Measurements from ENCODE around the gene LRP5. TPM values are rescaled to one million over a fixed set of nuclear protein-coding genes. Genes with fewer than 3 reads are reported as not detected.
"Not testable (repeated sequence)": the region's sequence is repeated elsewhere in the genome, so short reads cannot be mapped to it uniquely, and the experiment has no call there.

Gene LRP5
- total and polyA plus RNA-seq, 3 donors from 2014 or later, result 15.7 to 21.3 (median 20.6) TPM

GRCh38 chr11:68343761-68344256, 31.4 kb downstream of the LRP5 start:
- no peak for DNase-seq
- Histone ChIP-seq H3K4me3 (no peak overlapping the region), H3K36me3 (ENCODE audit: low read depth, missing control alignments) (no peaks in the 10 kb centered on the region), H3K9me3 (no peaks in the 10 kb centered on the region), H3K27ac (no peak overlapping the region), H3K27me3 (no peaks in the 10 kb centered on the region), H3K4me1 (no peaks in the 10 kb centered on the region)
- intact Hi-C loops (cut with DNase I; ENCODE audit: low total_unique reads), result no loop called here
- WGBS, 2 donors, result 91 to 98% methylated on average over 5 to 13 of the region's 14 CpGs
- TF ChIP-seq POLR2A (IDR thresholded peaks at IDR 0.05) (no peak), CTCF (IDR thresholded peaks at IDR 0.05) (no peak)

DNA sequence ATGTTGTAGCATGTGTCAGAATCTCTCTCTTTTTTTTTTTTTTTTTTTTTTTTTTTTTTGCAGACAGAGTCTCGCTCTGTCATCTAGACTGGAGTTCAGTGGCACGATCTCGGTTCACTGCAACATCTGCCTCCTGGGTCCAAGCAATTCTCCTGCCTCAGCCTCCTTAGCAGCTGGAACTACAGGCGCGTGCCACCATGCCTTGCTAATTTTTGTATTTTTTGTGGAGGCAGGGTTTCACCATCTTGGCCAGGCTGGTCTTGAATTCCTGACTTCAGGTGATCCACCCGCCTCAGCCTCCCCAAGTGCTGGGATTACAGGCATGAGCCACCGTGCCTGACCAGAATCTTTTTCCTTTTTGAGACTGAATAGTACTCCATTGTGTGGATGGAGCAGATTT, 32.4 kb downstream of the LRP5 start:
- H3K27me3 ChIP-seq; H3K4me3 ChIP-seq; H3K27ac ChIP-seq; H3K36me3 ChIP-seq (ENCODE audit: low read depth, missing control alignments); H3K9me3 ChIP-seq; intact Hi-C loops (cut with DNase I; ENCODE audit: low total_unique reads); H3K4me1 ChIP-seq; DNase-seq: not testable (repeated sequence)
- 98 to 99% methylated on average over 7 of the region's 7 CpGs for WGBS, 2 donors

GRCh38 chr11:68345776-68346461, 33.5 kb downstream of the LRP5 start:
- no peak overlapping the region for H3K27ac ChIP-seq
- WGBS, 2 donors, result 78 to 79% methylated on average over 10 to 11 of the region's 11 CpGs
- intact Hi-C loops (cut with DNase I; ENCODE audit: low total_unique reads), result no loop called here
- no peaks in the 10 kb centered on the region for H3K27me3 ChIP-seq
- no peaks in the 10 kb centered on the region for H3K9me3 ChIP-seq
- no peak for DNase-seq
- H3K4me3 ChIP-seq, result no peak overlapping the region
- no peaks in the 10 kb centered on the region for H3K4me1 ChIP-seq
- TF ChIP-seq POLR2A (IDR thresholded peaks at IDR 0.05) (no peak), CTCF (IDR thresholded peaks at IDR 0.05) (no peak)
- H3K36me3 ChIP-seq (ENCODE audit: low read depth, missing control alignments), result no peaks in the 10 kb centered on the region

DNA sequence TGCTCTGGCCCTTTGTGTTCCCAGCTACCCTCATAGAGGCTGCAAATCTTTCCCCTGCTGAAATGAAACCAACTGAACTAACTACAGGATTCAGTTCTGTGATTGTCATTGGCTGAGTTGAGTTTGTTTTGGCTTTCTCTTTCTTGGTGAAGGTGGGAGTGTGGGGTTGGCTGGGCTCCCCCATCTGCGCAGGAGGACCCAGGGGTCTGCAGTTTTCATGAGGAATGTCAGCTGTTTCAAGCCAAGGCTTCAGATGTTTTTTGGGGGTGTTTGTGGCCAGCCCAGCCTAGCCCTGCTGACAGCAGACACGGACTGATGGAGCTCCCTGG, 34.0 kb downstream of the LRP5 start:
- TF ChIP-seq POLR2A (IDR thresholded peaks at IDR 0.05) (no peak), CTCF (IDR thresholded peaks at IDR 0.05) (no peak)
- DNase-seq, result no peak
- Histone ChIP-seq H3K27ac (no peak overlapping the region), H3K9me3 (no peaks in the 10 kb centered on the region), H3K36me3 (ENCODE audit: low read depth, missing control alignments) (no peaks in the 10 kb centered on the region), H3K27me3 (no peaks in the 10 kb centered on the region), H3K4me1 (no peaks in the 10 kb centered on the region), H3K4me3 (no peak overlapping the region)
- WGBS, 2 donors, result 65 to 79% methylated on average over 2 of the region's 2 CpGs
- intact Hi-C loops (cut with DNase I; ENCODE audit: low total_unique reads), result no loop called here

DNA sequence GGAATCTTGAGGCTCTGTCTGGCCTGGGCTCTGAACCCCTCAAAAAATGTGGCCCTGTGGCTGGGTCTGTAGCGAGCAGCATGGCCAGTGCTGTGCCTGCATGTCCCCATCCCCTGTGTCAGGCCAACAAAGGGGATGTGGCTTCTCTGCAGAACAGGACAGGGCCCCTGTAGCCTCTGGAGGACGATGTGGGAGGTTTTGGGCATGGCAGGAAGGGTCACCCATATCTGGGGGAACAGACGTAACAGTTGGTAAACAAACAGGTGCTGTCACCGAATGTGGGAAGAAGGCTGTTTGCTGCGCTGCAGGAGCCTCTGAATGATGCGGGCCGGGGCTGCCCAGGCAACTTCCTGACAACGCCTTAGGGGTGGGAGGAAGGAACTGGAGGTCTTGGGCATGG, 35.0 kb downstream of the LRP5 start:
- no peaks in the 10 kb centered on the region for H3K4me1 ChIP-seq
- H3K4me3 ChIP-seq, result no peak overlapping the region
- TF ChIP-seq POLR2A (IDR thresholded peaks at IDR 0.05) (no peak), CTCF (IDR thresholded peaks at IDR 0.05) (no peak)
- WGBS, 2 donors, result 91 to 98% methylated on average over 5 to 8 of the region's 8 CpGs
- no peak for DNase-seq
- H3K9me3 ChIP-seq, result no peaks in the 10 kb centered on the region
- no peaks in the 10 kb centered on the region for H3K36me3 ChIP-seq (ENCODE audit: low read depth, missing control alignments)
- intact Hi-C loops (cut with DNase I; ENCODE audit: low total_unique reads), result no loop called here
- no peaks in the 10 kb centered on the region for H3K27me3 ChIP-seq
- no peak overlapping the region for H3K27ac ChIP-seq

All from testis (tissue), 3 donors.